ENCODE results near the gene TMEM229B. TPM values are rescaled to one million over a fixed set of nuclear protein-coding genes. Genes with fewer than 3 reads are reported as not detected.

Gene TMEM229B
- total and polyA plus RNA-seq, 8 donors: 1.9 to 7.5 (median 3.7) TPM

GRCh38 chr14:67513631-67514108 lies 25.1 kb upstream of the TMEM229B start:
- Histone ChIP-seq H3K27ac (peak overlapping the region; percentile 59 to 88 (median 84)), H3K36me3 (no peaks in the 10 kb centered on the region), H3K27me3 (no peaks in the 10 kb centered on the region), H3K4me1 (peaks cover 0 to 14% (median 13%) of the 10 kb centered on the region in 3 donors), H3K9me3 (no peaks in the 10 kb centered on the region), H3K4me3 (peak overlapping the region in 3 of 4 donors; percentile 57 to 89 (median 89))
- peak in 4 of 6 donors; percentile 41 to 51 (median 44) for DNase-seq
- TF ChIP-seq, protein P1, sequence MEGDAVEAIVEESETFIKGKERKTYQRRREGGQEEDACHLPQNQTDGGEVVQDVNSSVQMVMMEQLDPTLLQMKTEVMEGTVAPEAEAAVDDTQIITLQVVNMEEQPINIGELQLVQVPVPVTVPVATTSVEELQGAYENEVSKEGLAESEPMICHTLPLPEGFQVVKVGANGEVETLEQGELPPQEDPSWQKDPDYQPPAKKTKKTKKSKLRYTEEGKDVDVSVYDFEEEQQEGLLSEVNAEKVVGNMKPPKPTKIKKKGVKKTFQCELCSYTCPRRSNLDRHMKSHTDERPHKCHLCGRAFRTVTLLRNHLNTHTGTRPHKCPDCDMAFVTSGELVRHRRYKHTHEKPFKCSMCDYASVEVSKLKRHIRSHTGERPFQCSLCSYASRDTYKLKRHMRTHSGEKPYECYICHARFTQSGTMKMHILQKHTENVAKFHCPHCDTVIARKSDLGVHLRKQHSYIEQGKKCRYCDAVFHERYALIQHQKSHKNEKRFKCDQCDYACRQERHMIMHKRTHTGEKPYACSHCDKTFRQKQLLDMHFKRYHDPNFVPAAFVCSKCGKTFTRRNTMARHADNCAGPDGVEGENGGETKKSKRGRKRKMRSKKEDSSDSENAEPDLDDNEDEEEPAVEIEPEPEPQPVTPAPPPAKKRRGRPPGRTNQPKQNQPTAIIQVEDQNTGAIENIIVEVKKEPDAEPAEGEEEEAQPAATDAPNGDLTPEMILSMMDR (IDR thresholded peaks at IDR 0.05): no peak
- WGBS, 2 donors: 70 to 89% methylated on average over 1 of the region's 1 CpG
- peak; percentile 57 to 69 (median 62) for ATAC-seq
- FAIRE-seq: no peak
- intact Hi-C loops (cut with DNase I): no loop called here

GRCh38 chr14:67512463-67513310 lies 24.2 kb upstream of the TMEM229B start:
- DNase-seq: no peak
- FAIRE-seq: no peak
- Histone ChIP-seq H3K4me3 (no peak overlapping the region), H3K36me3 (no peaks in the 10 kb centered on the region), H3K9me3 (no peaks in the 10 kb centered on the region), H3K27me3 (no peaks in the 10 kb centered on the region), H3K4me1 (peaks cover 0 to 14% (median 13%) of the 10 kb centered on the region in 3 donors), H3K27ac (peak overlapping the region; percentile 59 to 88 (median 84))
- WGBS, 2 donors: 49 to 55% methylated on average over 8 of the region's 8 CpGs
- intact Hi-C loops (cut with DNase I): no loop called here
- TF ChIP-seq, protein P1 (IDR thresholded peaks at IDR 0.05): no peak
- ATAC-seq: no peak

- TF ChIP-seq, protein P1 (IDR thresholded peaks at IDR 0.05): no peak
- 71 to 82% methylated on average over 3 of the region's 3 CpGs for WGBS, 2 donors
- DNase-seq (no peak), FAIRE-seq (no peak), ATAC-seq (no peak)
- Histone ChIP-seq H3K27me3 (no peaks in the 10 kb centered on the region), H3K4me1 (peaks cover 0 to 14% (median 13%) of the 10 kb centered on the region in 3 donors), H3K36me3 (no peaks in the 10 kb centered on the region), H3K9me3 (no peaks in the 10 kb centered on the region), H3K27ac (no peak overlapping the region), H3K4me3 (no peak overlapping the region)
- intact Hi-C loops (cut with DNase I): no loop called here
These were observed 22.3 kb upstream of the TMEM229B start for GRCh38 chr14:67510836-67511235.

GRCh38 chr14:67510121-67510520 lies 21.6 kb upstream of the TMEM229B start:
- 11 to 22% methylated on average over 2 of the region's 2 CpGs for WGBS, 2 donors
- H3K4me3 ChIP-seq: no peak overlapping the region
- peak in 1 of 6 donors; percentile 27 for DNase-seq
- no peak for ATAC-seq
- H3K27ac ChIP-seq: no peak overlapping the region
- TF ChIP-seq, protein P1 (IDR thresholded peaks at IDR 0.05): no peak
- FAIRE-seq: no peak
- no peaks in the 10 kb centered on the region for H3K36me3 ChIP-seq
- no peaks in the 10 kb centered on the region for H3K27me3 ChIP-seq
- H3K9me3 ChIP-seq: no peaks in the 10 kb centered on the region
- intact Hi-C loops (cut with DNase I): no loop called here
- H3K4me1 ChIP-seq: peaks cover 0 to 14% (median 13%) of the 10 kb centered on the region in 3 donors

DNA sequence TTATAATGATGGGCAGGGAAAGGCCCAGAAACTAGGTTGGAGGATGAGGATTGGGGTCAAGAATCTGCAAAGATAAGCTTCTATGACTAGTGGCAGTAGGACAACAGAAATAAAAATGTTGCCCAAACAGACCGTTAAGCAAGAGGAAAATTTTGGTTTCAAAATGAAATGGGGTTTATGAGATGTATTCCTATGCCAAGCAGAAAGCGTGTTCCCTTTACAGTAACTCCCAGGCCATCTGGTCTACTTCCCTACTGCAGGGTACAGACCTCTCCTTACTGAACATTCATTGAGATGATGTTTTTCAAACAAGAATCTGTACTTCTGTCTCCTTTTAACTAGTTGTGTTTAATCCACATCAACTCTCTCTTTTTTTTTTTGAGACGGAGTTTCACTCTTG lies 20.4 kb upstream of the TMEM229B start:
- H3K27ac ChIP-seq: no peak overlapping the region
- H3K27me3 ChIP-seq: no peaks in the 10 kb centered on the region
- WGBS, 2 donors: 62 to 67% methylated on average over 3 of the region's 3 CpGs
- no peak overlapping the region for H3K4me3 ChIP-seq
- H3K9me3 ChIP-seq: no peaks in the 10 kb centered on the region
- DNase-seq (no peak), FAIRE-seq (no peak), ATAC-seq (no peak)
- peaks cover 0 to 14% (median 13%) of the 10 kb centered on the region in 3 donors for H3K4me1 ChIP-seq
- intact Hi-C loops (cut with DNase I): no loop called here
- TF ChIP-seq, protein P1 (IDR thresholded peaks at IDR 0.05): no peak
- no peaks in the 10 kb centered on the region for H3K36me3 ChIP-seq
